ENCODE data around the gene TRMT10B. TPM values are rescaled to one million over a fixed set of nuclear protein-coding genes. Genes with fewer than 3 reads are reported as not detected.

TRMT10B gene
- total RNA-seq, 1 experiment from 2014 or later, result 6.1 TPM

GRCh38 chr9:37798677-37799076, 45.1 kb downstream of the TRMT10B start (continued):
- TF ChIP-seq ZNF425 (CRISPR knock-in tag; conservative IDR thresholded peaks at IDR 0.05), result no peak
- no peak for TF ChIP-seq NR1H2 (CRISPR knock-in tag; IDR thresholded peaks at IDR 0.05)
- no peak for TF ChIP-seq FOXJ3 (CRISPR knock-in tag; IDR thresholded peaks at IDR 0.05; ENCODE audit: borderline replicate concordance)
- TF ChIP-seq, protein P1, sequence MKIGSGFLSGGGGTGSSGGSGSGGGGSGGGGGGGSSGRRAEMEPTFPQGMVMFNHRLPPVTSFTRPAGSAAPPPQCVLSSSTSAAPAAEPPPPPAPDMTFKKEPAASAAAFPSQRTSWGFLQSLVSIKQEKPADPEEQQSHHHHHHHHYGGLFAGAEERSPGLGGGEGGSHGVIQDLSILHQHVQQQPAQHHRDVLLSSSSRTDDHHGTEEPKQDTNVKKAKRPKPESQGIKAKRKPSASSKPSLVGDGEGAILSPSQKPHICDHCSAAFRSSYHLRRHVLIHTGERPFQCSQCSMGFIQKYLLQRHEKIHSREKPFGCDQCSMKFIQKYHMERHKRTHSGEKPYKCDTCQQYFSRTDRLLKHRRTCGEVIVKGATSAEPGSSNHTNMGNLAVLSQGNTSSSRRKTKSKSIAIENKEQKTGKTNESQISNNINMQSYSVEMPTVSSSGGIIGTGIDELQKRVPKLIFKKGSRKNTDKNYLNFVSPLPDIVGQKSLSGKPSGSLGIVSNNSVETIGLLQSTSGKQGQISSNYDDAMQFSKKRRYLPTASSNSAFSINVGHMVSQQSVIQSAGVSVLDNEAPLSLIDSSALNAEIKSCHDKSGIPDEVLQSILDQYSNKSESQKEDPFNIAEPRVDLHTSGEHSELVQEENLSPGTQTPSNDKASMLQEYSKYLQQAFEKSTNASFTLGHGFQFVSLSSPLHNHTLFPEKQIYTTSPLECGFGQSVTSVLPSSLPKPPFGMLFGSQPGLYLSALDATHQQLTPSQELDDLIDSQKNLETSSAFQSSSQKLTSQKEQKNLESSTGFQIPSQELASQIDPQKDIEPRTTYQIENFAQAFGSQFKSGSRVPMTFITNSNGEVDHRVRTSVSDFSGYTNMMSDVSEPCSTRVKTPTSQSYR (CRISPR knock-in tag; IDR thresholded peaks at IDR 0.05), result no peak
- no peak for TF ChIP-seq CREB1 (CRISPR knock-in tag; IDR thresholded peaks at IDR 0.05)
- no peak for TF ChIP-seq CREM (CRISPR knock-in tag; IDR thresholded peaks at IDR 0.05)
- TF ChIP-seq, protein P2, sequence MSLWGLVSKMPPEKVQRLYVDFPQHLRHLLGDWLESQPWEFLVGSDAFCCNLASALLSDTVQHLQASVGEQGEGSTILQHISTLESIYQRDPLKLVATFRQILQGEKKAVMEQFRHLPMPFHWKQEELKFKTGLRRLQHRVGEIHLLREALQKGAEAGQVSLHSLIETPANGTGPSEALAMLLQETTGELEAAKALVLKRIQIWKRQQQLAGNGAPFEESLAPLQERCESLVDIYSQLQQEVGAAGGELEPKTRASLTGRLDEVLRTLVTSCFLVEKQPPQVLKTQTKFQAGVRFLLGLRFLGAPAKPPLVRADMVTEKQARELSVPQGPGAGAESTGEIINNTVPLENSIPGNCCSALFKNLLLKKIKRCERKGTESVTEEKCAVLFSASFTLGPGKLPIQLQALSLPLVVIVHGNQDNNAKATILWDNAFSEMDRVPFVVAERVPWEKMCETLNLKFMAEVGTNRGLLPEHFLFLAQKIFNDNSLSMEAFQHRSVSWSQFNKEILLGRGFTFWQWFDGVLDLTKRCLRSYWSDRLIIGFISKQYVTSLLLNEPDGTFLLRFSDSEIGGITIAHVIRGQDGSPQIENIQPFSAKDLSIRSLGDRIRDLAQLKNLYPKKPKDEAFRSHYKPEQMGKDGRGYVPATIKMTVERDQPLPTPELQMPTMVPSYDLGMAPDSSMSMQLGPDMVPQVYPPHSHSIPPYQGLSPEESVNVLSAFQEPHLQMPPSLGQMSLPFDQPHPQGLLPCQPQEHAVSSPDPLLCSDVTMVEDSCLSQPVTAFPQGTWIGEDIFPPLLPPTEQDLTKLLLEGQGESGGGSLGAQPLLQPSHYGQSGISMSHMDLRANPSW (CRISPR knock-in tag; conservative IDR thresholded peaks at IDR 0.05; ENCODE audit: low read depth), result no peak
- TF ChIP-seq SMAD4 (CRISPR knock-in tag; IDR thresholded peaks at IDR 0.05), result no peak

GRCh38 chr9:37800631-37801286, 47.2 kb downstream of the TRMT10B start, which contains the start of gene DCAF10:
Gene DCAF10, plus strand, starts transcription at chr9:37800797. Its CDS starts 70 bp downstream, at chr9:37800867.
- CTCF ChIA-PET, result interaction anchor here (0.8 to 1.9 kb wide), 4 partner anchors 16 to 319 kb away, joined by 4 to 8 read pairs (median 6); partner anchors contain the start of genes EXOSC3 and FBXO10
- Mint-ChIP-seq H3K9me3 (no peaks in the 10 kb centered on the region), H3K4me1 (peaks cover 20% of the 10 kb centered on the region), H3K36me3 (no peaks in the 10 kb centered on the region), H3K27ac (peak within 1 kb of the TSS; percentile 96), H3K4me3 (peak within 1 kb of the TSS; percentile 95), H3K27me3 (ENCODE audit: low read depth) (no peaks in the 10 kb centered on the region; the same call in 1 of the 2 replicates)
- DNase-seq (ENCODE audit: low spot score), result peak; percentile 93
- ATAC-seq, result peak; percentile 85
- POLR2A ChIA-PET, result interaction anchor here (0.6 to 1.8 kb wide), 3 partner anchors 14 to 72 kb away, joined by 3 to 9 read pairs (median 4); partner anchors contain the start of gene EXOSC3
- TF ChIP-seq ZNF512 (CRISPR knock-in tag; IDR thresholded peaks at IDR 0.05; ENCODE audit: borderline replicate concordance), result 0 out of 2 replicates have a peak, but pooled peaks have one; percentile 26
- TF ChIP-seq, protein P1 (CRISPR knock-in tag; IDR thresholded peaks at IDR 0.05), result peak; percentile 79
- peak; percentile 39; the same call in 1 of the 2 replicates for TF ChIP-seq NFYB (CRISPR knock-in tag; conservative IDR thresholded peaks at IDR 0.05; ENCODE audit: low read depth)
- TF ChIP-seq, protein P3, sequence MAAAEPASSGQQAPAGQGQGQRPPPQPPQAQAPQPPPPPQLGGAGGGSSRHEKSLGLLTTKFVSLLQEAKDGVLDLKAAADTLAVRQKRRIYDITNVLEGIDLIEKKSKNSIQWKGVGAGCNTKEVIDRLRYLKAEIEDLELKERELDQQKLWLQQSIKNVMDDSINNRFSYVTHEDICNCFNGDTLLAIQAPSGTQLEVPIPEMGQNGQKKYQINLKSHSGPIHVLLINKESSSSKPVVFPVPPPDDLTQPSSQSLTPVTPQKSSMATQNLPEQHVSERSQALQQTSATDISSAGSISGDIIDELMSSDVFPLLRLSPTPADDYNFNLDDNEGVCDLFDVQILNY (CRISPR knock-in tag; IDR thresholded peaks at IDR 0.05), result peak; percentile 96
- TF ChIP-seq SMAD4 (CRISPR knock-in tag; IDR thresholded peaks at IDR 0.05), result no peak
- TF ChIP-seq NR2C2 (CRISPR knock-in tag; IDR thresholded peaks at IDR 0.05), result 0 out of 2 replicates have a peak, but pooled peaks have one; percentile 13
- 0 out of 2 replicates have a peak, but pooled peaks have one; percentile 57 for TF ChIP-seq TCF7 (CRISPR knock-in tag; IDR thresholded peaks at IDR 0.05; ENCODE audit: low read depth)
- TF ChIP-seq ZNF232 (CRISPR knock-in tag; IDR thresholded peaks at IDR 0.05), result 0 out of 2 replicates have a peak, but pooled peaks have one; percentile 94
- TF ChIP-seq ZBTB21 (CRISPR knock-in tag; IDR thresholded peaks at IDR 0.05; ENCODE audit: borderline replicate concordance), result no peak
- TF ChIP-seq ZNF671 (CRISPR knock-in tag; IDR thresholded peaks at IDR 0.05), result no peak
- TF ChIP-seq, protein P4, sequence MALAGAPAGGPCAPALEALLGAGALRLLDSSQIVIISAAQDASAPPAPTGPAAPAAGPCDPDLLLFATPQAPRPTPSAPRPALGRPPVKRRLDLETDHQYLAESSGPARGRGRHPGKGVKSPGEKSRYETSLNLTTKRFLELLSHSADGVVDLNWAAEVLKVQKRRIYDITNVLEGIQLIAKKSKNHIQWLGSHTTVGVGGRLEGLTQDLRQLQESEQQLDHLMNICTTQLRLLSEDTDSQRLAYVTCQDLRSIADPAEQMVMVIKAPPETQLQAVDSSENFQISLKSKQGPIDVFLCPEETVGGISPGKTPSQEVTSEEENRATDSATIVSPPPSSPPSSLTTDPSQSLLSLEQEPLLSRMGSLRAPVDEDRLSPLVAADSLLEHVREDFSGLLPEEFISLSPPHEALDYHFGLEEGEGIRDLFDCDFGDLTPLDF (CRISPR knock-in tag; IDR thresholded peaks at IDR 0.05), result 0 out of 2 replicates have a peak, but pooled peaks have one; percentile 12
- TF ChIP-seq PREB (CRISPR knock-in tag; IDR thresholded peaks at IDR 0.05; ENCODE audit: borderline replicate concordance), result no peak

Data from WTC11 (cell line).